WERI-Rb-1 (cell line): ENCODE results near the gene TLR8.

ENCODE experiments used
- DNase-seq: peaks from one replicate; pipeline ENCODE4 v3.0.0-alpha.2; 2020
- H3K27ac ChIP-seq: fragments of 250-450 bp; sonication (Bioruptor Pico); 2 replicates; pipeline ENCODE4 v1.5.1; 2020; ENCODE audit warnings: mild to moderate bottlenecking, moderate library complexity
- H3K27me3 ChIP-seq: fragments of 250-450 bp; sonication (Bioruptor Pico); 2 replicates; pipeline ENCODE4 v1.5.1; 2021; ENCODE audit warnings: mild to moderate bottlenecking, low read depth, moderate library complexity; ENCODE audit not compliant: insufficient read depth, severe bottlenecking
- H3K36me3 ChIP-seq: fragments of 250-450 bp; sonication (Bioruptor Pico); 2 replicates; pipeline ENCODE4 v1.5.1; 2020; ENCODE audit warnings: mild to moderate bottlenecking, moderate library complexity
- H3K4me3 ChIP-seq: 2 replicates; pipeline ENCODE4 v1.5.1; 2011; ENCODE audit warnings: low read depth, mild to moderate bottlenecking, control low read depth, low read length
- H3K9me3 ChIP-seq: fragments of 250-450 bp; sonication (Bioruptor Pico); 2 replicates; pipeline ENCODE4 v1.5.1; 2021; ENCODE audit warnings: mild to moderate bottlenecking, moderate library complexity; ENCODE audit not compliant: severe bottlenecking
- CTCF ChIP-seq: IDR thresholded peaks from 2 replicates; pipeline ENCODE4 v1.5.1; 2011; ENCODE audit warnings: low read depth, mild to moderate bottlenecking, control low read depth, inconsistent platforms, low read length

The TLR8 gene

GRCh38 chrX:12885508-12885907, 20.9 kb upstream of the TLR8 start:
- TF ChIP-seq CTCF: no peak
- peaks cover 81% of the 10 kb centered on the region for H3K27me3 ChIP-seq

GRCh38 chrX:12886545-12886944, 19.9 kb upstream of the TLR8 start:
- Histone ChIP-seq H3K36me3 (no peaks in the 10 kb centered on the region), H3K4me3 (no peak overlapping the region), H3K27me3 (peaks cover 84% of the 10 kb centered on the region), H3K9me3 (peaks cover 3% of the 10 kb centered on the region), H3K27ac (no peak overlapping the region)
- no peak for DNase-seq
- TF ChIP-seq CTCF: no peak

More at GRCh38 chrX:12885508-12885907, 20.9 kb upstream of the TLR8 start:
- H3K36me3 ChIP-seq: no peaks in the 10 kb centered on the region
- peaks cover 3% of the 10 kb centered on the region for H3K9me3 ChIP-seq
- H3K27ac ChIP-seq: no peak overlapping the region
- no peak for DNase-seq
- H3K4me3 ChIP-seq: no peak overlapping the region

- no peaks in the 10 kb centered on the region for H3K36me3 ChIP-seq
Measured at GRCh38 chrX:12887141-12887540, 19.3 kb upstream of the TLR8 start.

GRCh38 chrX:12887767-12888166, 18.7 kb upstream of the TLR8 start:
- Histone ChIP-seq H3K36me3 (no peaks in the 10 kb centered on the region), H3K9me3 (peaks cover 3% of the 10 kb centered on the region), H3K27ac (no peak overlapping the region), H3K4me3 (no peak overlapping the region), H3K27me3 (peaks cover 82% of the 10 kb centered on the region)
- DNase-seq: no peak
- TF ChIP-seq CTCF: no peak

More at GRCh38 chrX:12887141-12887540, 19.3 kb upstream of the TLR8 start:
- DNase-seq: no peak
- TF ChIP-seq CTCF: no peak
- H3K9me3 ChIP-seq: peaks cover 3% of the 10 kb centered on the region
- no peak overlapping the region for H3K27ac ChIP-seq
- peaks cover 82% of the 10 kb centered on the region for H3K27me3 ChIP-seq
- H3K4me3 ChIP-seq: no peak overlapping the region

GRCh38 chrX:12890467-12890866, 16.0 kb upstream of the TLR8 start:
- DNase-seq: no peak
- TF ChIP-seq CTCF: no peak
- Histone ChIP-seq H3K36me3 (no peaks in the 10 kb centered on the region), H3K27ac (no peak overlapping the region), H3K27me3 (peaks cover 83% of the 10 kb centered on the region), H3K9me3 (peaks cover 3% of the 10 kb centered on the region), H3K4me3 (no peak overlapping the region)

GRCh38 chrX:12891171-12891570, 15.2 kb upstream of the TLR8 start:
- peaks cover 3% of the 10 kb centered on the region for H3K9me3 ChIP-seq
- H3K27ac ChIP-seq: no peak overlapping the region
- TF ChIP-seq CTCF: no peak
- H3K36me3 ChIP-seq: no peaks in the 10 kb centered on the region
- peaks cover 83% of the 10 kb centered on the region for H3K27me3 ChIP-seq
- no peak for DNase-seq
- H3K4me3 ChIP-seq: no peak overlapping the region
